IPS-18a (cell line): Measurements from ENCODE around the gene SLC10A3.
A peak's percentile ranks its signal among the peaks of the same experiment; 100 is the strongest.

Experiments
- H3K27ac ChIP-seq: one replicate; pipeline ENCODE4 v1.5.1; 2013; ENCODE audit warnings: low read length
- H3K27me3 ChIP-seq: one replicate; pipeline ENCODE4 v1.6.1; 2013; ENCODE audit warnings: mild to moderate bottlenecking, low read length; ENCODE audit not compliant: control insufficient read depth, insufficient read depth
- H3K36me3 ChIP-seq: one replicate; pipeline ENCODE4 v1.6.1; 2013; ENCODE audit warnings: low read depth, low read length; ENCODE audit not compliant: control insufficient read depth
- H3K4me1 ChIP-seq: one replicate; pipeline ENCODE4 v1.6.1; 2013; ENCODE audit warnings: low read depth, low read length; ENCODE audit not compliant: control insufficient read depth
- H3K4me3 ChIP-seq: one replicate; pipeline ENCODE4 v1.5.1; 2013; ENCODE audit warnings: low read length
- H3K9ac ChIP-seq: one replicate; pipeline ENCODE4 v1.6.1; 2013; ENCODE audit warnings: mild to moderate bottlenecking, low read length, moderate library complexity
- H3K9me3 ChIP-seq: one replicate; pipeline ENCODE4 v1.6.1; 2013; ENCODE audit warnings: low read depth, low read length; ENCODE audit not compliant: control insufficient read depth

SLC10A3 gene

DNA sequence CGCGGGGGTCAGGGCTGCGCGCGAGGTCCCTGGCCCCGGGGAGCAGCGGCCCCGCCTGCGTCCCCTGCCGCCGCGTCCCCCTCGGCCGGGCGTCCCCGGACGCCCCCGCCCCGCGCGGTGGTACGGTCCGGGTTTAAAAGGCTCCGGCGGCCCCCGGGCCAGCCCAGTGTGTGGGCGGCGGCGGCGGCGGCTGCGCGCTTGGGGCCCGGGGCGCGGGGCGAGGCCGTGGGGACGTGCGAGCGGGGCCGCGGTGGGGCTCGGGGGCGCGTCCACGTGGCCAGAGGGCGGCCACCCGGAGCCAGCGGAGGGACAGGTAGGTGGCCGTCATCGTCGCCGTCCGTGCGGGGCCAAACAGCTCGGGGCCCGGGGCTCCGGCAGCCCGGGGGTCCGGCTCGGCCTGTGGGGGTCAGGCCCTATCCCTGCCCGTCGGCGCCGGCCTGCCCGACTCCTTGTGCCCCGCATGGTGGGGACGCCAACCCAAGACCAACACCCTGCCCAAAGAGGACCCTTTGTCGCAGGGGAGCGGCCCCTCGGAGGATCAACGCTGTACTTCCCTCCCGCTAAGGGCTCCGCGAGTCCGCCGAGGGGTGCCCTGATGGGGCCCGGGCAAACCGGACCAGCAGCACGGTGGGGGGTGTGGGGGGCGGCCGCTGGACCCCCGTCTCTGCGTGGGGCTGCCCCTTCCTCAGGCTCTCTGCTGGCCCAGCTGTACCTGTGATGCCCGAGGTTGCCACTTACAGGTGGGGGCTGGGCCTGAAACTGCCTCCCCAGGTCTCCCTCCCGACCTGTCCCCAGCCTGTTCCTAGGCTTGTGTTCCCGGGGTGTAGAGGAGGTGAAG lies 32.1 kb downstream of the SLC10A3 start, which contains the start of gene PLXNA3:
Gene PLXNA3 (plus strand): TSS at position 166 of the 838 bp plus-strand sequence. CDS start 1,903 bp downstream, outside the sequence.
- peak within 1 kb of the TSS; percentile 32 for H3K9ac ChIP-seq
- H3K27me3 ChIP-seq: peaks cover 5% of the 10 kb centered on the region
- no peaks in the 10 kb centered on the region for H3K4me1 ChIP-seq
- peaks cover 4% of the 10 kb centered on the region for H3K9me3 ChIP-seq
- H3K4me3 ChIP-seq: peak within 1 kb of the TSS; percentile 56
- no peak within 1 kb of the TSS for H3K27ac ChIP-seq
- no peaks in the 10 kb centered on the region for H3K36me3 ChIP-seq

DNA sequence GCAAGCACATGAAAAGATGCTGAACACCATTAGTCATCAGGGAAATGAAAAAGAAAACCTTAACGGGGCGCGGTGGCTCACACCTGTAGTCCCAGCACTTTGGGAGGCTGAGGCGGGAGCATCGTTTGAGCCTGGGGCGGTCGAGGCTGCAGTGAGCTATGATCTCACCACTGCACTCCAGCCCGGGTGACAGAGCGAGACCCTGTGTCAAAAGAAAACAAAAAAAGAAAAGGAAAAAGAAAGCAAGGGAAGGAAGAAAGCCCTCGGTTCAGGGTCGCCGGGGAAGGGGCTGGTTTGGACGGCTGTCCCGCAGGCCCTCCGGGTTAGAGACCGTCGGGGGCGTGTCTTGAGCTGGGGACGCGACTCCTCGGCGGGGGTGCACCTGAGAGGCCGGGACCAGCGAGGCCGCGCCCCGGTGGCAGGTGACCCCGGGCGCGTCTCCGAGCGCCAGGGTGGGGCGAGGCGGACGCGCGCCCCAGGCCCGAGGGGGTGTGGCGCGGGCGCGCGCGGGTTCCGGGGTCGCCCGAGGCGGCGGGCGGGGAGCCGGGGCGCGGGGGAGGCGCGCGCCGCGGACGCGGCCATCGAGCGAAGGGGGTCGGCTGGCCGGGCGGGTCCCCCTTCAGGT lies 32.8 kb downstream of the SLC10A3 start:
- Histone ChIP-seq H3K4me1 (no peaks in the 10 kb centered on the region), H3K4me3 (peak overlapping the region; percentile 21), H3K27me3 (peaks cover 5% of the 10 kb centered on the region), H3K9me3 (peaks cover 9% of the 10 kb centered on the region), H3K27ac (no peak overlapping the region), H3K9ac (no peak overlapping the region), H3K36me3 (no peaks in the 10 kb centered on the region)

DNA sequence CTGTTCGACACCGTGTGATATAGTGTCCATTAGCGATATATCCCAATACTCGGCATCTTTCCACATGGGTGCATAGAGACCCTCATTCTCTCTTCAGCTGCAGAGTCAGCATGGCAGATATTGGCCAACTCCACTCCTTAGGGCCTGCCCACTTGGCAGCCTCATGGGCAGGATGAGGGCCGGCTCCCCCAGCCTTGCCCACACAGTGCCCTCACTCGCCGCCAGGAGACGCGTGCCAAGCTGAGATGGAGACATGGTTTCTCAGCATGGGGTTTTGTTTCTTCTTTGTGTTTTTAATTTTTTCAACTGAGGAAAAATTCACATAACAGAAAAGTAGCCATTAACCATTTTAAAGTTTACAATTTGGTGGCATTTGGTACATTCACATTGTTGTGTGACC lies 37.6 kb downstream of the SLC10A3 start:
- H3K36me3 ChIP-seq: peaks cover 14% of the 10 kb centered on the region
- H3K4me1 ChIP-seq: no peaks in the 10 kb centered on the region
- peaks cover 5% of the 10 kb centered on the region for H3K27me3 ChIP-seq
- H3K9ac ChIP-seq: no peak overlapping the region
- H3K9me3 ChIP-seq: peaks cover 9% of the 10 kb centered on the region
- H3K4me3 ChIP-seq: no peak overlapping the region
- no peak overlapping the region for H3K27ac ChIP-seq

DNA sequence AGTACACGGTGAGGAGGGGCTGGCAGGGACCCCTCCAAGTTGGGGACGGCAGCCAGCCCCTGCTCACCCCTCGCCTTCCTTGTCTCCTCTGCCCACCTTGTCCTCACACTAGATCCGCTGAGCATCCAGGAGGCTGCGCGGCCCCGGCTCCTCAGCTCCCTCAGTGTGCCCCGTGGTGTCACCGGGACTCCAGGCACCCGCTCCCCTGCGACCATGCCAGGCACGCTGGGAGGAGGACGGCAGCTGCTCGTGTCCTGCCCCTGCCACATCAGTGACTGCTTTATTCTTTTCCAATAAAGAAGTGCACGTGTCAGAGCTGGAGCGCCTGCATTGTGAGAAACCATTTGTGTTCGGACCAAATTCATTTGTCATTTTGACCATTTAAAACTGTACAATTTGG lies 40.1 kb downstream of the SLC10A3 start:
- H3K9ac ChIP-seq: no peak overlapping the region
- H3K27ac ChIP-seq: no peak overlapping the region
- no peaks in the 10 kb centered on the region for H3K4me1 ChIP-seq
- H3K27me3 ChIP-seq: no peaks in the 10 kb centered on the region
- H3K9me3 ChIP-seq: peaks cover 5% of the 10 kb centered on the region
- peaks cover 14% of the 10 kb centered on the region for H3K36me3 ChIP-seq
- H3K4me3 ChIP-seq: no peak overlapping the region

DNA sequence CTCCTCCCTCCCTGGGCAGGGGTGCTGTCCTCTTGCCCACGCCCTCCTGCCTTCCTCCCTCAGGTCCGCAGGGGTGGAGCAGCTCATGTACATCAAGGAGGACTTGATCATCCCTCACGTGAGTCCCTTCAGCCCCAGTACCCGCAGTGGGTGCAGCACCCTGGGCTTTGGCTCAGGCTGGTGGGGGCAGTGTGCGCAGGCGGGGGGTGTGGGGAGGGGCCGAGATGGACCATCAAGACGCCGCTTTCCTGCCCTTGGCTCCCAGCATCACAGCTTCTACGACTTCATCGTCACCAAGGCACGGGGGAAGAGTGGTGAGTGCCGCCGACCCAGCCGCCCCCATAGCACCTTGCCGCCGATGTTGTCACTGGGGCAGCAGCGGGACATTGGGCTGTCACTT lies 40.8 kb downstream of the SLC10A3 start:
- H3K9me3 ChIP-seq: peaks cover 5% of the 10 kb centered on the region

DNA sequence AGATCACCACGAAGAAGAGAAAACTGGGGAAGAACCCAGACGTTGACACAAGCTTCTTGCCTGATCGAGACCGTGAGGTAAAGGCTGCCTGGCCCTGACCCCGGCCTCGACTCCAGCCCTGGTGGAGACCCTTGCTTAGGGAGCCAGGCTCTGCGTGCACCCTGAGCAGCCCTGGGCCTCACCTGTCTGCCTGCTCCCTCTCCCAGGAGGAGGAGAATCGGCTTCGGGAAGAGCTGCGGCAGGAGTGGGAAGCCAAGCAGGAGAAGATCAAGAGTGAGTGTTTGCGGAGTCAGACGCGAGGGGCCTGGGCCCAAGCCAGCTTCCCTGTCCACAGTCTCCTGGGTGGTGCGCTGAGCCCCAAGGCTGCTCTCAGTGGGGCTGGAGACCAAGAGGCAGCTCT lies 41.9 kb downstream of the SLC10A3 start:
- no peaks in the 10 kb centered on the region for H3K4me1 ChIP-seq
- H3K36me3 ChIP-seq: peaks cover 14% of the 10 kb centered on the region
- H3K27me3 ChIP-seq: no peaks in the 10 kb centered on the region
- H3K27ac ChIP-seq: no peak overlapping the region
- peaks cover 5% of the 10 kb centered on the region for H3K9me3 ChIP-seq
- no peak overlapping the region for H3K4me3 ChIP-seq
- H3K9ac ChIP-seq: no peak overlapping the region

More for the DNA sequence above, 40.8 kb downstream of the SLC10A3 start:
- H3K27me3 ChIP-seq: no peaks in the 10 kb centered on the region
- no peak overlapping the region for H3K27ac ChIP-seq
- H3K4me1 ChIP-seq: no peaks in the 10 kb centered on the region
- H3K4me3 ChIP-seq: no peak overlapping the region
- H3K9ac ChIP-seq: no peak overlapping the region
- H3K36me3 ChIP-seq: peaks cover 14% of the 10 kb centered on the region

DNA sequence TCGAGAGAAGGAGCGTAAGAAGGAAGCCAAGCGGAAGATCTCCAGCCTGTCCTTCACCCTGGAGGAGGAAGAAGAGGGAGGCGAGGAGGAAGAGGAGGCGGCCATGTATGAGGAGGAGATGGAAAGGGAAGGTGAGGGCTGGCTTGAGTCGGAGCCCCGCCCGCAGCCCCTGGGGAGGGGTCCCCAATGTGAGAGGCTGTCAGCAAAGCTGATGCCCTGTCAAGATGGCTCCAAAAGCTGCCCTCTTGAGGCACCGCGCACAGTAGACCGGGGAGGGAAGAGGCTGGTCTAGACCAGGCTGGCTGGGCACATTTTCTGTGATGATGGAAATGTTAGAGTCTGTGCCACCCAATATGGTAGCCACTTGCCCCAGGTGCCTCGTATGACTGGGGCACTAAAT lies 44.0 kb downstream of the SLC10A3 start:
- Histone ChIP-seq H3K4me3 (no peak overlapping the region), H3K27ac (no peak overlapping the region), H3K27me3 (no peaks in the 10 kb centered on the region), H3K9ac (no peak overlapping the region), H3K36me3 (peaks cover 21% of the 10 kb centered on the region), H3K4me1 (no peaks in the 10 kb centered on the region), H3K9me3 (no peaks in the 10 kb centered on the region)

DNA sequence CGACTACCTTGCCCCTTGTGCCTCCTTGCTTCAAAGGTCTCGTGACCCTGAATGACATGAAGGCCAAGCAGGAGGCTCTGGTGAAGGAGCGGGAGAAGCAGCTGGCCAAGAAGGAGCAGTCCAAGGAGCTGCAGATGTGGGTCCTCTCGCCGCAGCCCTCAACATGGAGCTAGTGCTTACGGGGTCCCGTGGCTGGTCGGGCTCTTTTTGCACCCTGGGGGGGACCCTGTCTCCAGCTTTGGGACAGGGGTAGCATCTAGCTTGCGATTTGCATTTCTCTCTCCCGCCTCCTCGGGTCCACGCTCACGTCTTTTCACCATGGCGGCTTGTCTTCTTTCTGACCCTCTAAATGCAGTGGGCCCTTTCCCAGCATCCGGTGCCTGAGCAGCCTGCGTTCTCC lies 44.7 kb downstream of the SLC10A3 start:
- no peak overlapping the region for H3K9ac ChIP-seq
- peaks cover 22% of the 10 kb centered on the region for H3K36me3 ChIP-seq
- no peak overlapping the region for H3K4me3 ChIP-seq
- no peaks in the 10 kb centered on the region for H3K9me3 ChIP-seq
- H3K27me3 ChIP-seq: no peaks in the 10 kb centered on the region
- H3K27ac ChIP-seq: no peak overlapping the region
- H3K4me1 ChIP-seq: no peaks in the 10 kb centered on the region

DNA sequence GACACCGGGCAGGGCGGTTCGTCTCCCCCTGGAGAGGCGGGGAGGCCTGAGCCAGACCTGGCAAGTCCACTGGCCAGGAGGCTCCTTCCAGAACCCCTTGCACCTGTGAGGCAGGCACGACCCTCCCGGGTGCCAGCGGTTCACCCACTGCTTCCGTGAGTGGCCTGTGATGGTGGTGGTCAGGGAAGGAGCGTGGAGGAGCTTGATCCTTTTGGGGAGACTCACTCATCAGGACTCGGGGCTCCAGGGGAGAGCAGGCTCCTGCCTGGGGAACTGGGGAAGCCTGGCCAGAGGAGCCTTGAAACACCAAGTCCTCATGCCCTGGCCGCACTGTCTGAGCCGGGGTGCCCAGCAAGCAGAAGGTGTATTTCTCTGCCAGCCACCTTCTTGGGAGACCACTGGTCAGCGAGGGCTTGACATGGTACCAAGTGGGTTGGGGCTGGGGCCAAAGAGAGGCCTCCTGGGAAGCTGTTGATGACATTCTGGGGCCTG lies 45.6 kb downstream of the SLC10A3 start:
- Histone ChIP-seq H3K4me1 (no peaks in the 10 kb centered on the region), H3K9me3 (no peaks in the 10 kb centered on the region), H3K4me3 (peak overlapping the region; percentile 37), H3K27ac (no peak overlapping the region), H3K36me3 (peaks cover 15% of the 10 kb centered on the region), H3K27me3 (no peaks in the 10 kb centered on the region), H3K9ac (no peak overlapping the region)

DNA sequence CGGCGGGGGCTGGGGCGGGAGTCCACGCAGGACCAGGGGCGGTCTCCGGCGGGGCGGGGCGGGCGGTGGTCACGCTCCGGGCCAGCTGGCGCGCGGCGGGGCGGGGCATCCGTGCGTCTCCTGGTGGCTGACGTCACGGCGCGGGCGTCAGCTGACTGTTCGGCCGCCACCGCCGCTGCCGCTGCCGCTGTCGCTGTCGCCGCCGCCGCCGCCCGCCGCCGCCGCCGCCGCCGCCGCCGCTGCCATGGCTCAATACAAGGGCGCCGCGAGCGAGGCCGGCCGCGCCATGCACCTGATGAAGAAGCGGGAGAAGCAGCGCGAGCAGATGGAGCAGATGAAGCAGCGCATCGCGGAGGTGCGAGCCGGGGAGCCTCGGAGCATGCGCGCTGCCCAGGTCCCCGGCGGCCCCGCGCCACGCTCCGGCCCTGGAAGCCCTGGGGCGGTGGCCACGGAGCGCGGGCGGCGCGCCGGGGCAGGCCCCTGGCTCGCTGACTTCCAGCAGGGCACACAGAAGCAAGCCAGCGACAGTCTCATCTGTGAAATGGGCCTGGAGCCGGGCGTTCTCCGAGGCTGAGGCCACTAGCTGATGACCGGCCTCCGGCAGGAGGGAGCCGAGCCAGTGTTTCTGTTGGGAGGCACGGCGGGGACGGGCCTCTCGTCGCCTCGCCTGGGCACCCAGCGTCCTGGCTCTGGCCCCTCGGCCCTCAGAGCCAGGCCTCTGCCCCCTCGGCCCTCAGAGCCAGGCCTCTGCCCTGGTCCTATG lies 46.3 kb downstream of the SLC10A3 start, which contains the start of gene FAM50A:
Gene FAM50A (plus strand): TSS at position 150 of the 763 bp plus-strand sequence. CDS start 95 bp downstream, at position 245.
- Histone ChIP-seq H3K27me3 (no peaks in the 10 kb centered on the region), H3K9ac (no peak within 1 kb of the TSS), H3K4me3 (peak within 1 kb of the TSS; percentile 37), H3K36me3 (peaks cover 11% of the 10 kb centered on the region), H3K27ac (no peak within 1 kb of the TSS), H3K4me1 (no peaks in the 10 kb centered on the region), H3K9me3 (no peaks in the 10 kb centered on the region)

DNA sequence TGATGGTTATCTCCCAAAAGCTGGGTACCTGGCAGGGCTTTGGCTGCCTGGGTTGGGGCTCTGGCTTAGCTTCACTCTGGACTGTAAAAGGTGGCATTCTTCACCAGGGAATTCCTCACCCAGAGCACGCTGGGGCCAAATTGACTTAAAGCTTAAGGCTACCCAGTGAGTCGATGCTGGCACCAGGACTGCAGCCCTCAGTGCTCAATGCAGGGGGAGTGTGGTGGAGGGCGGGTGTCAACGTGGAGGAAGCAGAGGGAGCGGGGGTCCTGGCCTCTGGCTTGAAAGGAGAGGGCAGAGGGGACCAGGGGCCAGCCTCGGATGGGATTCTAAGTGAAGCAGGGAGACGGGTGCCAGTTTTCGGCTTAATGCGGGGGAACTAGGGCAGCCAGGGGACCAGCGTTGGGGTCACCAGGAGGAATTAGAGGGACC lies 46.9 kb downstream of the SLC10A3 start:
- Histone ChIP-seq H3K4me1 (no peaks in the 10 kb centered on the region), H3K9me3 (no peaks in the 10 kb centered on the region), H3K4me3 (peak overlapping the region; percentile 21), H3K36me3 (peaks cover 11% of the 10 kb centered on the region), H3K27me3 (no peaks in the 10 kb centered on the region), H3K9ac (no peak overlapping the region), H3K27ac (no peak overlapping the region)
